ENCODE results near the gene AMDHD2. TPM values are rescaled to one million over a fixed set of nuclear protein-coding genes. Genes with fewer than 3 reads are reported as not detected.

Gene AMDHD2
- total and polyA plus RNA-seq, 2 of the 13 experiments (the other 11 are each of a cell fraction or from before 2014, with no cell fraction given): 33.5 to 39.1 TPM

- TF ChIP-seq ARID4A (CRISPR knock-in tag; IDR thresholded peaks at IDR 0.05; ENCODE audit: borderline replicate concordance) (peak; percentile 61), KDM1A (CRISPR knock-in tag; IDR thresholded peaks at IDR 0.05) (no peak), MYC (CRISPR knock-in tag; IDR thresholded peaks at IDR 0.05; ENCODE audit: borderline replicate concordance) (peak; percentile 47; the same call in 1 of the 2 replicates), ZNF136 (CRISPR knock-in tag; IDR thresholded peaks at IDR 0.05; ENCODE audit: low read depth) (no peak), SRSF1 (optimal IDR thresholded peaks at IDR 0.05; ENCODE audit: low read depth, low read length) (peak; percentile 68), ZNF816 (CRISPR knock-in tag; IDR thresholded peaks at IDR 0.05; ENCODE audit: borderline replicate concordance) (no peak), POGZ (CRISPR knock-in tag; IDR thresholded peaks at IDR 0.05) (0 out of 2 replicates have a peak, but pooled peaks have one; percentile 13), KMT2B (CRISPR knock-in tag; IDR thresholded peaks at IDR 0.05) (no peak; the same call in 1 of the 2 replicates), GABPA (IDR thresholded peaks at IDR 0.05; ENCODE audit: low read depth, low read length) (no peak), GABPA (CRISPR knock-in tag; IDR thresholded peaks at IDR 0.05; ENCODE audit: low read depth) (0 out of 2 replicates have a peak, but pooled peaks have one; percentile 43), ZNF512 (CRISPR knock-in tag; IDR thresholded peaks at IDR 0.05) (0 out of 2 replicates have a peak, but pooled peaks have one; percentile 37), CENPT (CRISPR knock-in tag; IDR thresholded peaks at IDR 0.05; ENCODE audit: low read depth) (no peak), NKX3-1 (CRISPR knock-in tag; IDR thresholded peaks at IDR 0.05) (no peak), TRAFD1 (CRISPR knock-in tag; IDR thresholded peaks at IDR 0.05; ENCODE audit: borderline replicate concordance) (no peak), ZNF549 (CRISPR knock-in tag; IDR thresholded peaks at IDR 0.05) (no peak), RXRA (CRISPR knock-in tag; IDR thresholded peaks at IDR 0.05) (peak; percentile 27; the same call in 1 of the 2 replicates), ZSCAN25 (CRISPR knock-in tag; IDR thresholded peaks at IDR 0.05) (no peak), GATAD1 (CRISPR knock-in tag; IDR thresholded peaks at IDR 0.05) (peak; percentile 39), ELF1 (CRISPR knock-in tag; IDR thresholded peaks at IDR 0.05) (no peak), AGO2 (optimal IDR thresholded peaks at IDR 0.05; ENCODE audit: low read depth, low read length) (peak; percentile 71), IRF1 (CRISPR knock-in tag; IDR thresholded peaks at IDR 0.05; ENCODE audit: low read depth) (no peak)
Measured at GRCh38 chr16:2520784-2521531, 787 bp downstream of the AMDHD2 start (continued).
